GM23338 (cell line): ENCODE results near the gene KMT2C.

Source experiments
- EZH2 ChIP-seq: fragments of 200-600 bp; sonication (generic); IDR thresholded peaks from one replicate; pipeline ENCODE4 v1.8.0; 2017; ENCODE audit warnings: antibody characterized with exemption, mild to moderate bottlenecking, low read depth; ENCODE audit not compliant: unreplicated experiment
- EZH2phosphoT487 ChIP-seq: fragments of 200-600 bp; sonication (generic); IDR thresholded peaks from one replicate; pipeline ENCODE4 v1.8.1; 2018; ENCODE audit warnings: antibody characterized with exemption; ENCODE audit not compliant: unreplicated experiment
- POLR2AphosphoS5 ChIP-seq: IDR thresholded peaks from 2 replicates; pipeline ENCODE4 v1.6.1; 2016; ENCODE audit warnings: antibody characterized with exemption, low read depth
- ZNF114 ChIP-seq: fragments of 250-450 bp; sonication (Bioruptor Pico); IDR thresholded peaks from 2 replicates; pipeline ENCODE4 v1.5.0; 2020; ENCODE audit warnings: mild to moderate bottlenecking, moderate library complexity
- TF ChIP-seq, protein P1 (sequence below), 2 experiments: fragments of 200-600 bp in 1 of 2; sonication (generic) in 1 of 2; conservative IDR thresholded peaks; 2 replicates each; pipeline versions ENCODE4 v1.5.1 to v1.6.1; 2016 to 2017; ENCODE audit warnings: antibody characterized with exemption in 2 of 2, low read depth in 2 of 2, mild to moderate bottlenecking in 2 of 2, moderate library complexity in 1 of 2
- TF ChIP-seq, protein P2 (sequence below): IDR thresholded peaks from one replicate; pipeline ENCODE4 v1.6.1; 2018; ENCODE audit warnings: antibody characterized with exemption; ENCODE audit not compliant: unreplicated experiment

- TF ChIP-seq, protein P1, sequence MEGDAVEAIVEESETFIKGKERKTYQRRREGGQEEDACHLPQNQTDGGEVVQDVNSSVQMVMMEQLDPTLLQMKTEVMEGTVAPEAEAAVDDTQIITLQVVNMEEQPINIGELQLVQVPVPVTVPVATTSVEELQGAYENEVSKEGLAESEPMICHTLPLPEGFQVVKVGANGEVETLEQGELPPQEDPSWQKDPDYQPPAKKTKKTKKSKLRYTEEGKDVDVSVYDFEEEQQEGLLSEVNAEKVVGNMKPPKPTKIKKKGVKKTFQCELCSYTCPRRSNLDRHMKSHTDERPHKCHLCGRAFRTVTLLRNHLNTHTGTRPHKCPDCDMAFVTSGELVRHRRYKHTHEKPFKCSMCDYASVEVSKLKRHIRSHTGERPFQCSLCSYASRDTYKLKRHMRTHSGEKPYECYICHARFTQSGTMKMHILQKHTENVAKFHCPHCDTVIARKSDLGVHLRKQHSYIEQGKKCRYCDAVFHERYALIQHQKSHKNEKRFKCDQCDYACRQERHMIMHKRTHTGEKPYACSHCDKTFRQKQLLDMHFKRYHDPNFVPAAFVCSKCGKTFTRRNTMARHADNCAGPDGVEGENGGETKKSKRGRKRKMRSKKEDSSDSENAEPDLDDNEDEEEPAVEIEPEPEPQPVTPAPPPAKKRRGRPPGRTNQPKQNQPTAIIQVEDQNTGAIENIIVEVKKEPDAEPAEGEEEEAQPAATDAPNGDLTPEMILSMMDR (conservative IDR thresholded peaks at IDR 0.05; ENCODE audit: low read depth in 2 of 2), result no peak
- TF ChIP-seq EZH2phosphoT487 (no peak), EZH2 (no peak), ZNF114 (no peak), POLR2AphosphoS5 (no peak)
- TF ChIP-seq, protein P2, sequence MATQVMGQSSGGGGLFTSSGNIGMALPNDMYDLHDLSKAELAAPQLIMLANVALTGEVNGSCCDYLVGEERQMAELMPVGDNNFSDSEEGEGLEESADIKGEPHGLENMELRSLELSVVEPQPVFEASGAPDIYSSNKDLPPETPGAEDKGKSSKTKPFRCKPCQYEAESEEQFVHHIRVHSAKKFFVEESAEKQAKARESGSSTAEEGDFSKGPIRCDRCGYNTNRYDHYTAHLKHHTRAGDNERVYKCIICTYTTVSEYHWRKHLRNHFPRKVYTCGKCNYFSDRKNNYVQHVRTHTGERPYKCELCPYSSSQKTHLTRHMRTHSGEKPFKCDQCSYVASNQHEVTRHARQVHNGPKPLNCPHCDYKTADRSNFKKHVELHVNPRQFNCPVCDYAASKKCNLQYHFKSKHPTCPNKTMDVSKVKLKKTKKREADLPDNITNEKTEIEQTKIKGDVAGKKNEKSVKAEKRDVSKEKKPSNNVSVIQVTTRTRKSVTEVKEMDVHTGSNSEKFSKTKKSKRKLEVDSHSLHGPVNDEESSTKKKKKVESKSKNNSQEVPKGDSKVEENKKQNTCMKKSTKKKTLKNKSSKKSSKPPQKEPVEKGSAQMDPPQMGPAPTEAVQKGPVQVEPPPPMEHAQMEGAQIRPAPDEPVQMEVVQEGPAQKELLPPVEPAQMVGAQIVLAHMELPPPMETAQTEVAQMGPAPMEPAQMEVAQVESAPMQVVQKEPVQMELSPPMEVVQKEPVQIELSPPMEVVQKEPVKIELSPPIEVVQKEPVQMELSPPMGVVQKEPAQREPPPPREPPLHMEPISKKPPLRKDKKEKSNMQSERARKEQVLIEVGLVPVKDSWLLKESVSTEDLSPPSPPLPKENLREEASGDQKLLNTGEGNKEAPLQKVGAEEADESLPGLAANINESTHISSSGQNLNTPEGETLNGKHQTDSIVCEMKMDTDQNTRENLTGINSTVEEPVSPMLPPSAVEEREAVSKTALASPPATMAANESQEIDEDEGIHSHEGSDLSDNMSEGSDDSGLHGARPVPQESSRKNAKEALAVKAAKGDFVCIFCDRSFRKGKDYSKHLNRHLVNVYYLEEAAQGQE, result no peak
Observed at GRCh38 chr7:152133804-152134203, 302.0 kb downstream of the KMT2C start.
